Small intestine (tissue), 7 donors: ENCODE measurements around the gene ATP8B4. TPM values are rescaled to one million over a fixed set of nuclear protein-coding genes. Genes with fewer than 3 reads are reported as not detected.
"Not testable (repeated sequence)": the region's sequence is repeated elsewhere in the genome, so short reads cannot be mapped to it uniquely, and the experiment has no call there.

Source experiments
- DNase-seq, 2 donors: peaks; one replicate each; pipeline versions ENCODE4 v3.0.0 to v3.0.0-alpha.2; 2013
- FAIRE-seq: peaks from 2 replicates; lab custom pipeline; 2012; peaks lifted over from hg19 to GRCh38; lab: Jason Lieb, UNC
- H3K27ac ChIP-seq, 3 donors: one replicate each; pipeline ENCODE4 v1.5.1; 2013; ENCODE audit warnings: low read length in 2 of 3, mild to moderate bottlenecking in 2 of 3, control low read depth in 1 of 3, inconsistent platforms in 1 of 3, low read depth in 1 of 3, moderate library complexity in 1 of 3
- H3K27me3 ChIP-seq, 3 donors: one replicate each; pipeline ENCODE4 v1.6.1; 2013; ENCODE audit warnings: low read length in 3 of 3, inconsistent platforms in 1 of 3; ENCODE audit not compliant: control insufficient read depth in 3 of 3, insufficient read depth in 3 of 3
- H3K36me3 ChIP-seq, 3 donors: one replicate each; pipeline ENCODE4 v1.6.1; 2013; ENCODE audit warnings: low read length in 3 of 3, inconsistent platforms in 1 of 3, low read depth in 1 of 3, mild to moderate bottlenecking in 1 of 3, moderate library complexity in 1 of 3; ENCODE audit not compliant: control insufficient read depth in 3 of 3, insufficient read depth in 2 of 3
- H3K4me1 ChIP-seq, 3 donors: one replicate each; pipeline ENCODE4 v1.6.1; 2013; ENCODE audit warnings: low read length in 2 of 3, inconsistent platforms in 1 of 3, low read depth in 1 of 3, mild to moderate bottlenecking in 1 of 3, moderate library complexity in 1 of 3; ENCODE audit not compliant: control insufficient read depth in 3 of 3, insufficient read depth in 2 of 3
- H3K4me3 ChIP-seq, 3 donors: one replicate each; pipeline ENCODE4 v1.5.1; 2013; ENCODE audit warnings: low read length in 3 of 3, control low read depth in 1 of 3, inconsistent platforms in 1 of 3, low read depth in 1 of 3, mild to moderate bottlenecking in 1 of 3, moderate library complexity in 1 of 3
- H3K9me3 ChIP-seq, 2 donors: one replicate each; pipeline ENCODE4 v1.6.1; 2013; ENCODE audit warnings: low read depth in 1 of 2, low read length in 1 of 2; ENCODE audit not compliant: control insufficient read depth in 2 of 2, insufficient read depth in 1 of 2
- WGBS, 3 donors: extraction: QIAGEN DNeasy Blood & Tissue Kit; methylation state at CpG; one replicate each; pipeline ENCODE4 v1.1.7; 2013; 5-methylcytosine and 5-hydroxymethylcytosine counted together
- polyA plus RNA-seq, 4 donors: library from polyadenylated mRNA; stranded (reverse) in 3 of 4; unstranded in 1 of 4; fragments of 200-250 nt in 3 of 4; fragments of 120-200 nt in 1 of 4; gene quantifications; one replicate each; pipeline versions ENCODE4 v1.2.1 to v1.2.3, GENCODE V29; 2013
- donor health status: healthy with polysubstance abuse.
- donor health status: control.
- donor health status: control.
- donor health status: Bipolar disorder and iron deficiency.
- donor health status: healthy.

ATP8B4 gene
- polyA plus RNA-seq, 4 donors, result 0.45 to 4.9 (median 1.9) TPM

GRCh38 chr15:50162969-50163718, 44.1 kb upstream of the ATP8B4 start:
- peaks cover 0 to 6% of the 10 kb centered on the region in 2 donors for H3K9me3 ChIP-seq
- FAIRE-seq (no peak), DNase-seq (no peak)
- H3K27me3 ChIP-seq, result no peaks in the 10 kb centered on the region
- no peaks in the 10 kb centered on the region for H3K36me3 ChIP-seq
- no peak overlapping the region for H3K4me3 ChIP-seq
- H3K4me1 ChIP-seq, result peaks cover 0 to 15% (median 0%) of the 10 kb centered on the region in 3 donors
- no peak overlapping the region for H3K27ac ChIP-seq
- 73 to 80% (median 77%) methylated on average over 2 of the region's 2 CpGs for WGBS, 3 donors

- not testable (repeated sequence) for H3K27ac ChIP-seq, FAIRE-seq, H3K27me3 ChIP-seq, H3K4me1 ChIP-seq, DNase-seq, H3K4me3 ChIP-seq, H3K36me3 ChIP-seq, H3K9me3 ChIP-seq
- WGBS, 3 donors, result 96 to 98% (median 97%) methylated on average over 7 to 28 of the region's 28 CpGs
Observed at GRCh38 chr15:50158236-50158635, 39.2 kb upstream of the ATP8B4 start.

- no peaks in the 10 kb centered on the region for H3K27me3 ChIP-seq
- H3K4me1 ChIP-seq, result no peaks in the 10 kb centered on the region
- no peak overlapping the region for H3K4me3 ChIP-seq
- no peak for FAIRE-seq
- H3K27ac ChIP-seq, result no peak overlapping the region
- H3K9me3 ChIP-seq, result peaks cover 0 to 3% of the 10 kb centered on the region in 2 donors
- WGBS, 3 donors, result 93 to 100% (median 97%) methylated on average over 2 of the region's 2 CpGs
- no peaks in the 10 kb centered on the region for H3K36me3 ChIP-seq
- DNase-seq, result no peak
Observed at GRCh38 chr15:50151476-50151875, 32.4 kb upstream of the ATP8B4 start.

- Histone ChIP-seq H3K9me3 (peaks cover 0 to 3% of the 10 kb centered on the region in 2 donors), H3K27me3 (no peaks in the 10 kb centered on the region), H3K27ac (no peak overlapping the region), H3K36me3 (no peaks in the 10 kb centered on the region), H3K4me1 (no peaks in the 10 kb centered on the region), H3K4me3 (no peak overlapping the region)
- FAIRE-seq, result no peak
- DNase-seq, result no peak
Observed at GRCh38 chr15:50150851-50151250, 31.8 kb upstream of the ATP8B4 start.

- Histone ChIP-seq H3K4me1 (no peaks in the 10 kb centered on the region), H3K27ac (no peak overlapping the region), H3K36me3 (no peaks in the 10 kb centered on the region), H3K27me3 (no peaks in the 10 kb centered on the region), H3K9me3 (peaks cover 0 to 3% of the 10 kb centered on the region in 2 donors), H3K4me3 (no peak overlapping the region)
- DNase-seq (no peak), FAIRE-seq (no peak)
- WGBS, 3 donors, result 79 to 94% (median 90%) methylated on average over 3 of the region's 3 CpGs
Observed at GRCh38 chr15:50150349-50150748, 31.3 kb upstream of the ATP8B4 start.

GRCh38 chr15:50149090-50149489, 30.1 kb upstream of the ATP8B4 start:
- FAIRE-seq (no peak), DNase-seq (peak; percentile 15 to 62)
- no peaks in the 10 kb centered on the region for H3K27me3 ChIP-seq
- H3K27ac ChIP-seq, result no peak overlapping the region
- H3K4me3 ChIP-seq, result no peak overlapping the region
- no peaks in the 10 kb centered on the region for H3K9me3 ChIP-seq
- no peaks in the 10 kb centered on the region for H3K4me1 ChIP-seq
- 13 to 33% (median 31%) methylated on average over 1 of the region's 1 CpG for WGBS, 3 donors
- no peaks in the 10 kb centered on the region for H3K36me3 ChIP-seq

GRCh38 chr15:50148362-50148963, 29.4 kb upstream of the ATP8B4 start:
- 69 to 83% (median 77%) methylated on average over 4 of the region's 4 CpGs for WGBS, 3 donors
- no peak overlapping the region for H3K4me3 ChIP-seq
- no peaks in the 10 kb centered on the region for H3K36me3 ChIP-seq
- no peaks in the 10 kb centered on the region for H3K9me3 ChIP-seq
- H3K27ac ChIP-seq, result no peak overlapping the region
- H3K4me1 ChIP-seq, result no peaks in the 10 kb centered on the region
- DNase-seq, result peak; percentile 66 to 68
- no peaks in the 10 kb centered on the region for H3K27me3 ChIP-seq
- FAIRE-seq, result no peak

- WGBS, 3 donors, result 83 to 91% (median 88%) methylated on average over 2 of the region's 2 CpGs
Observed at GRCh38 chr15:50146632-50147031, 27.6 kb upstream of the ATP8B4 start.

More at GRCh38 chr15:50146632-50147031, 27.6 kb upstream of the ATP8B4 start:
- Histone ChIP-seq H3K36me3 (no peaks in the 10 kb centered on the region), H3K27ac (no peak overlapping the region), H3K27me3 (no peaks in the 10 kb centered on the region), H3K4me1 (no peaks in the 10 kb centered on the region), H3K4me3 (no peak overlapping the region), H3K9me3 (no peaks in the 10 kb centered on the region)
- FAIRE-seq, result no peak
- no peak for DNase-seq
